ENCODE measurements around the gene DOLPP1. TPM values are rescaled to one million over a fixed set of nuclear protein-coding genes. Genes with fewer than 3 reads are reported as not detected.

Gene DOLPP1
- total and polyA plus RNA-seq, 4 donors, result 14.6 to 15.6 (median 15.0) TPM

- DNase-seq (ENCODE audit: low spot score), result no peak
- H3K27ac ChIP-seq (ENCODE audit: low read depth in 1 of 2, low read length in 2 of 2), result no peak overlapping the region
- H3K36me3 ChIP-seq (ENCODE audit: control insufficient read depth in 4 of 4, insufficient read depth in 3 of 4, low read depth in 1 of 4, low read length in 3 of 4), result no peaks in the 10 kb centered on the region
- no peaks in the 10 kb centered on the region for H3K27me3 ChIP-seq (ENCODE audit: control insufficient read depth in 4 of 4, insufficient read depth in 4 of 4, low read length in 3 of 4)
- no peak overlapping the region for H3K9ac ChIP-seq (ENCODE audit: low read depth in 1 of 2, low read length in 2 of 2)
- WGBS, result 80% methylated on average over 4 of the region's 4 CpGs
- H3K4me3 ChIP-seq (ENCODE audit: low read depth in 1 of 3, low read length in 3 of 3), result no peak overlapping the region
- H3K9me3 ChIP-seq (ENCODE audit: control insufficient read depth in 4 of 4, low read length in 3 of 4), result no peaks in the 10 kb centered on the region
- peaks cover 0 to 17% (median 10%) of the 10 kb centered on the region in 4 donors for H3K4me1 ChIP-seq (ENCODE audit: control insufficient read depth in 4 of 4, insufficient read depth in 4 of 4, low read length in 3 of 4)
- no peak for TF ChIP-seq GABPA (IDR thresholded peaks at IDR 0.05 in 1 of 2, conservative IDR thresholded peaks at IDR 0.05 in 1 of 2)
- TF ChIP-seq, protein P1, sequence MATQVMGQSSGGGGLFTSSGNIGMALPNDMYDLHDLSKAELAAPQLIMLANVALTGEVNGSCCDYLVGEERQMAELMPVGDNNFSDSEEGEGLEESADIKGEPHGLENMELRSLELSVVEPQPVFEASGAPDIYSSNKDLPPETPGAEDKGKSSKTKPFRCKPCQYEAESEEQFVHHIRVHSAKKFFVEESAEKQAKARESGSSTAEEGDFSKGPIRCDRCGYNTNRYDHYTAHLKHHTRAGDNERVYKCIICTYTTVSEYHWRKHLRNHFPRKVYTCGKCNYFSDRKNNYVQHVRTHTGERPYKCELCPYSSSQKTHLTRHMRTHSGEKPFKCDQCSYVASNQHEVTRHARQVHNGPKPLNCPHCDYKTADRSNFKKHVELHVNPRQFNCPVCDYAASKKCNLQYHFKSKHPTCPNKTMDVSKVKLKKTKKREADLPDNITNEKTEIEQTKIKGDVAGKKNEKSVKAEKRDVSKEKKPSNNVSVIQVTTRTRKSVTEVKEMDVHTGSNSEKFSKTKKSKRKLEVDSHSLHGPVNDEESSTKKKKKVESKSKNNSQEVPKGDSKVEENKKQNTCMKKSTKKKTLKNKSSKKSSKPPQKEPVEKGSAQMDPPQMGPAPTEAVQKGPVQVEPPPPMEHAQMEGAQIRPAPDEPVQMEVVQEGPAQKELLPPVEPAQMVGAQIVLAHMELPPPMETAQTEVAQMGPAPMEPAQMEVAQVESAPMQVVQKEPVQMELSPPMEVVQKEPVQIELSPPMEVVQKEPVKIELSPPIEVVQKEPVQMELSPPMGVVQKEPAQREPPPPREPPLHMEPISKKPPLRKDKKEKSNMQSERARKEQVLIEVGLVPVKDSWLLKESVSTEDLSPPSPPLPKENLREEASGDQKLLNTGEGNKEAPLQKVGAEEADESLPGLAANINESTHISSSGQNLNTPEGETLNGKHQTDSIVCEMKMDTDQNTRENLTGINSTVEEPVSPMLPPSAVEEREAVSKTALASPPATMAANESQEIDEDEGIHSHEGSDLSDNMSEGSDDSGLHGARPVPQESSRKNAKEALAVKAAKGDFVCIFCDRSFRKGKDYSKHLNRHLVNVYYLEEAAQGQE (IDR thresholded peaks at IDR 0.05), result no peak
- TF ChIP-seq JUND (IDR thresholded peaks at IDR 0.05), result no peak
- no peak for TF ChIP-seq HNF4A (conservative IDR thresholded peaks at IDR 0.05)
- no peak for TF ChIP-seq MAX (IDR thresholded peaks at IDR 0.05)
- TF ChIP-seq ZBTB33 (IDR thresholded peaks at IDR 0.05), result no peak
- no peak for TF ChIP-seq ATF3 (IDR thresholded peaks at IDR 0.05)
- no peak for TF ChIP-seq TAF1 (conservative IDR thresholded peaks at IDR 0.05)
- no peak for TF ChIP-seq FOXA1 (IDR thresholded peaks at IDR 0.05)
- no peak for TF ChIP-seq RAD21 (IDR thresholded peaks at IDR 0.05)
- no peak for TF ChIP-seq EGR1 (IDR thresholded peaks at IDR 0.05; ENCODE audit: low read depth in 2 of 2)
- no peak for TF ChIP-seq CTCF (IDR thresholded peaks at IDR 0.05; ENCODE audit: low read depth, low read length, missing input control)
Measured at GRCh38 chr9:129031514-129031913, 49.4 kb upstream of the DOLPP1 start.

- Histone ChIP-seq H3K27me3 (ENCODE audit: control insufficient read depth in 4 of 4, insufficient read depth in 4 of 4, low read length in 3 of 4) (no peaks in the 10 kb centered on the region), H3K9me3 (ENCODE audit: control insufficient read depth in 4 of 4, low read length in 3 of 4) (no peaks in the 10 kb centered on the region), H3K4me1 (ENCODE audit: control insufficient read depth in 4 of 4, insufficient read depth in 4 of 4, low read length in 3 of 4) (peaks cover 5 to 20% (median 12%) of the 10 kb centered on the region in 4 donors), H3K36me3 (ENCODE audit: control insufficient read depth in 4 of 4, insufficient read depth in 3 of 4, low read depth in 1 of 4, low read length in 3 of 4) (no peaks in the 10 kb centered on the region), H3K4me3 (ENCODE audit: low read depth in 1 of 3, low read length in 3 of 3) (no peak overlapping the region), H3K27ac (ENCODE audit: low read depth in 1 of 2, low read length in 2 of 2) (no peak overlapping the region), H3K9ac (ENCODE audit: low read depth in 1 of 2, low read length in 2 of 2) (no peak overlapping the region)
- WGBS, result 91% methylated on average over 12 of the region's 12 CpGs
- no peak for DNase-seq (ENCODE audit: low spot score)
- TF ChIP-seq, protein P1 (IDR thresholded peaks at IDR 0.05), result no peak
- no peak for TF ChIP-seq HNF4G (IDR thresholded peaks at IDR 0.05)
- TF ChIP-seq HNF4A (conservative IDR thresholded peaks at IDR 0.05), result no peak
- no peak for TF ChIP-seq CTCF (IDR thresholded peaks at IDR 0.05; ENCODE audit: low read depth, low read length, missing input control)
- no peak for TF ChIP-seq YY1 (IDR thresholded peaks at IDR 0.05)
- no peak for TF ChIP-seq EGR1 (IDR thresholded peaks at IDR 0.05; ENCODE audit: low read depth in 2 of 2)
- no peak for TF ChIP-seq ZBTB33 (IDR thresholded peaks at IDR 0.05)
Measured at GRCh38 chr9:129032541-129033159, 48.3 kb upstream of the DOLPP1 start.
